ENCODE results near the gene B4GALNT1. TPM values are rescaled to one million over a fixed set of nuclear protein-coding genes. Genes with fewer than 3 reads are reported as not detected.

Gene B4GALNT1
- total and polyA plus RNA-seq, 12 donors, result 2.0 to 9.3 (median 5.4) TPM

DNA sequence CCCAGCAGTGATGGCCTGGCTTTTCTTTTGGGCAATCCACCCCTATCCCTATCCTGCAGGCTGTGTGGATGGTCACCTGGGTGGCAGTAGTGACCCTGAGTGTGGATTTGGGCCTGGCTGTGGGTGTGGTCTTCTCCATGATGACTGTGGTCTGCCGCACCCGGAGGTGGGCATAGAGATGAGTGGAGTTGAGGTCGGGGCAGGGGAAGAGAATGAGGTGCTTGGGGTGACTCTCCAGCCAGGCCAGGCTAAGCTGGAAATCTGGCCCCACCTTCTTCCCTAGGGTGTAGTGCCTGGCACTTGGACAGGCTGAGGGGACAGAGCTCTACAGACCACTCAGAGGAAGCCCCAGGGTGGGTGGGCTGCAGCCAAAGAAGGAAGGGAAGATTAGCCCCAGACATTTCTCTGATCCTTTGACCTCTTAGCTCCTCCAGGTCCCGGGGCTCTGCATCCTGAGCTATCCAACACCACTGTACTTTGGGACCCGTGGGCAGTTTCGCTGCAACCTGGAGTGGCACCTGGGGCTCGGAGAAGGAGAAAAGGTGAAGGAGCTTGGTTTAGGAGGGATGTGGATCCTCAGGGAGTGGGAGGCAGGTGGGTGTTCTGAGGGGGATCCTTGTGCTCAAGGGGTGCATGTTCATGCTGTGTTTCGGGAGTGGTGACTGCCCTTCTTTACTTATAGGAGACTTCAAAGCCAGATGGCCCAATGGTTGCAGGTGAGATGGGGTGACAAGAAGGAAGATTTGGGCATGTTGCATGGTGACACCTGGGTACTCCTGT is 8.4 kb downstream of the B4GALNT1 start:
- no peaks in the 10 kb centered on the region for H3K9me3 ChIP-seq
- H3K4me1 ChIP-seq, result peaks cover 9 to 41% (median 26%) of the 10 kb centered on the region in 9 donors
- no peak overlapping the region for H3K27ac ChIP-seq
- H3K27me3 ChIP-seq, result peaks cover 11 to 96% (median 78%) of the 10 kb centered on the region in 7 donors
- DNase-seq, result no peak
- WGBS, 2 donors, result 83 to 89% methylated on average over 8 of the region's 8 CpGs
- intact Hi-C loops (cut with DNase I), result loop anchor here in 3 of 10 donors (5.0 to 10.0 kb wide), 3 partner anchors 160 to 170 kb away; partner anchors contain the start of genes GLI1 (in 1 of the 3) and INHBE (in 1 of the 3)
- H3K36me3 ChIP-seq, result peaks cover 0 to 10% (median 0%) of the 10 kb centered on the region in 9 donors
- no peak for ATAC-seq
- H3K4me3 ChIP-seq, result no peak overlapping the region
- TF ChIP-seq, protein P1, sequence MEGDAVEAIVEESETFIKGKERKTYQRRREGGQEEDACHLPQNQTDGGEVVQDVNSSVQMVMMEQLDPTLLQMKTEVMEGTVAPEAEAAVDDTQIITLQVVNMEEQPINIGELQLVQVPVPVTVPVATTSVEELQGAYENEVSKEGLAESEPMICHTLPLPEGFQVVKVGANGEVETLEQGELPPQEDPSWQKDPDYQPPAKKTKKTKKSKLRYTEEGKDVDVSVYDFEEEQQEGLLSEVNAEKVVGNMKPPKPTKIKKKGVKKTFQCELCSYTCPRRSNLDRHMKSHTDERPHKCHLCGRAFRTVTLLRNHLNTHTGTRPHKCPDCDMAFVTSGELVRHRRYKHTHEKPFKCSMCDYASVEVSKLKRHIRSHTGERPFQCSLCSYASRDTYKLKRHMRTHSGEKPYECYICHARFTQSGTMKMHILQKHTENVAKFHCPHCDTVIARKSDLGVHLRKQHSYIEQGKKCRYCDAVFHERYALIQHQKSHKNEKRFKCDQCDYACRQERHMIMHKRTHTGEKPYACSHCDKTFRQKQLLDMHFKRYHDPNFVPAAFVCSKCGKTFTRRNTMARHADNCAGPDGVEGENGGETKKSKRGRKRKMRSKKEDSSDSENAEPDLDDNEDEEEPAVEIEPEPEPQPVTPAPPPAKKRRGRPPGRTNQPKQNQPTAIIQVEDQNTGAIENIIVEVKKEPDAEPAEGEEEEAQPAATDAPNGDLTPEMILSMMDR (IDR thresholded peaks at IDR 0.05), result no peak

DNA sequence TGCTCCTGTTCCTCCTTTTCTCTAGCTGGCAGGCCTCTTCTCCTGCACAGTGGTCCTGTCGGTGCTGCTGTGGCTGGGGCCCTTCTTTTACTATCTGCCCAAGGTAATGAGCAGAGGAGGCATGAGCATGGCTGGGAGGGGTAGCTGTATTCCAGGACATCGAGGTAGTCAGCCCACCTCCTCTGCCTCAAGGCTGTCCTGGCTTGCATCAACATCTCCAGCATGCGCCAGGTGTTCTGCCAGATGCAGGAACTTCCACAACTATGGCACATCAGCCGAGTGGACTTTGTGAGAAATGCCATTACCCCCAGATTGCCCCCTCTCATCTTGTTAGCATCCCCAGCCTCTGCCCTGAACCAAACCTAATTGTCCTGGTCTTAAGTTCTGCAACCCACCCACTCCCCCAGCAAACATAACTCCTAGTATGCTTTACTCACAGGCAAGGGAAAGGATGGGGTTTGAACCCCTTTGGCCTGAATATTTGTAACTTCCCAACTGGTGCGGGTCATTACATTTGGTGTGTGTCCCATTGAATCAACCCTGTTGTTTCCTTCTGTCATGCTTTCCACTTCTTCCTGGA is 9.1 kb downstream of the B4GALNT1 start:
- ATAC-seq, result no peak
- Histone ChIP-seq H3K36me3 (peaks cover 0 to 10% (median 0%) of the 10 kb centered on the region in 9 donors), H3K9me3 (no peaks in the 10 kb centered on the region), H3K27me3 (peaks cover 11 to 96% (median 84%) of the 10 kb centered on the region in 7 donors), H3K27ac (no peak overlapping the region), H3K4me1 (peaks cover 9 to 46% (median 27%) of the 10 kb centered on the region in 9 donors), H3K4me3 (no peak overlapping the region)
- intact Hi-C loops (cut with DNase I), result loop anchor here in 4 of 10 donors (2.0 to 10.0 kb wide), 4 partner anchors 41 to 169 kb away; partner anchors contain the start of genes GLI1 (in 1 of the 4) and INHBE (in 1 of the 4)
- 73 to 78% methylated on average over 5 of the region's 5 CpGs for WGBS, 2 donors
- DNase-seq, result no peak
- TF ChIP-seq, protein P1 (IDR thresholded peaks at IDR 0.05), result no peak

DNA sequence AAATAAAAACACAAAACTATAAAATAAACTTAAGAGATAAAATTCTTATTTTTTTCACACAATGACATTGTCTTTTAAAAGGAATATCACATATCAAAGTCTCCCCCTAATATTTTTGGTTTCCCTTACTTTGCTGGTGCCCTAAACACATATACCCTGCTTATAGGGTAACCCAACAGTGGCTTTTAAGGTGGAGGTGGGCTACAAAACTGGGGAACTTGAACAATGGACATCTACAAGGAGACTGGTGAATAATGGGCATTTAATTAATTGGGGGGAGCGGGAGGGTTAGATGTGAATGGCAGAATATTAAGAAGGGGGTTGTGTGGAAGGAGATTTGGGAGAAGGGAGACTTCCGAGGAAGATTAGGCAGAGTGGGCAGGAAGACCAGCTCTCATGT is 9.6 kb downstream of the B4GALNT1 start:
- DNase-seq (no peak), ATAC-seq (no peak)
- Histone ChIP-seq H3K4me1 (peaks cover 9 to 51% (median 29%) of the 10 kb centered on the region in 9 donors), H3K4me3 (no peak overlapping the region), H3K9me3 (no peaks in the 10 kb centered on the region), H3K27ac (no peak overlapping the region), H3K36me3 (peaks cover 0 to 10% (median 0%) of the 10 kb centered on the region in 9 donors), H3K27me3 (peaks cover 11 to 96% (median 84%) of the 10 kb centered on the region in 7 donors)
- 93 to 95% methylated on average over 2 of the region's 2 CpGs for WGBS, 2 donors
- TF ChIP-seq, protein P1 (IDR thresholded peaks at IDR 0.05), result no peak
- intact Hi-C loops (cut with DNase I), result loop anchor here in 4 of 10 donors (2.0 to 10.0 kb wide), 4 partner anchors 41 to 169 kb away; partner anchors contain the start of genes GLI1 (in 1 of the 4) and INHBE (in 1 of the 4)
